SK-N-DZ (cell line): ENCODE measurements around the gene OTOF.

Source experiments
- DNase-seq: peaks from one replicate; pipeline ENCODE4 v3.0.0-alpha.2; 2015; ENCODE audit warnings: low spot score

OTOF gene

DNA sequence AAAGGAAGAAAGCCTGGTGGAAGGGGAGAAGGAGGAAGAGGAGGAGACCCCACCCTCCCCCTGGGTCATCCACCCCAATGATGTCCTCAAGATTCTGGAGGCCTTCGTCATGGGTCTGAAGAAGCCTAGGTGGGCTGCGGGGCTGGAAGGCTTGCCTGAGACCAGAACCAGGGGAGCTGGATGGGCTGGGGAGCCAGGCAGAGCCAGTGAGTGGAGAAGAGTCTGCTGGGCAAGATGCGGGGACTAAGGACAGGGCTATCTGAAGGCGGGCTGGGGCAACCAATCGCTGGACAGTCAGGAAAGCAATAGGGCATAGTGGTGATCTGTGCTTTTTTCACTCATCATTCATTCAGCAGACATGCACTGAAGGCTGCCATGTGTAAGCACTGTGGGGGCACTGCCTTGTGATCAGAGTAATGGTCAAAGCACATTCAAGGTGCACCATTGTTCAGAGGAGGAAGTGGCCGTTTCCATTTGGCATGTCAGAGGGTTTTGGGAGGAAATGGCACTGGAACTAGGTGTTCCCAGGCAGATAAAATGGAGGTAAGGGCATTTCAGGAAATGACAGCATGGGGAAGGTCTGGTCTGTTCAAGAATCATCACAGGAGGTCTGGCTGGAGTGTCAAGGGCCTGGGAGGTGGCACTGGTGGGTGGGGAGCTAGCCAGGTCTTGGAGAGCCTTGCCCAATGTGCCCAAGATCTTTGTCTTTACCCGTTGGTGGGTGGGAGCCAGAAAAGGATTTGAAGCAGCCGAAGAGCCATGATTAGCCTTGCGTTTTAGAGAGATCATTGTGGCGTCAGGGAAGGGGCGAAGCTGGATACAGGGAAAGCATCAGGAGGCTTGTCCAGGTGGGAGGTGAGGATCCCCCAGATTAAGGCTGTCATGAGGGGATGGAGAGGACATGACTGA lies 24.2 kb downstream of the OTOF start:
- no peak for DNase-seq

GRCh38 chr2:26451700-26452099 lies 26.2 kb downstream of the OTOF start:
- DNase-seq = no peak

DNA sequence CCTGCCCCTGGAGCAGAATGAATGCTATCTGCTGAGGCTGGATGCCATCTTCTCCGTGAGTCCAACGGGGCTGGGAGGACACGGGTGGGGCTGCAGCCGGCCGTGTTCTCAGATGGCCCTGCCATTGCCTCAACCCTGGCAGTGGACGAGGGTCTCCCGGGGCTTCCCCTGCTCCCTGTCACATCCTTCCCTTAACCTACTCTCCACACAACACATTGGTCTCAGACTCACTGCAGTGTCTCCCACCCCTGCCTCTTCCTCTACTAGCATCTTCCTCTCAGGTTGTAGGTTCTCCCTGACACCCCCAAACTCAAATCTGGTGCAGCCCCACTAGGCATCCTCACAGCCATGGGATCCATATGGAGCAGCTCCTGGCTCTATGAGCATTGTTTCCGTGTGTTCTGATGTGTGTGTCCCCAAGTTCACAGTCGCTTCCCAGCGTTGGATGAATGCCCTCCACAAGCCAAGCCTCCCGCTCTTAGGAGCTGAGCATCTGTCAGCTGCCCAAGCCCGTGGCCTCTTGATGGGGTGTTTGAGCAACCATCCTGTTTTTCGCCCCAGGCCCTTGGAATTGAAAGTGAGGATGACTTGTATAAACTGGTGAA lies 27.8 kb downstream of the OTOF start:
- DNase-seq = no peak

DNA sequence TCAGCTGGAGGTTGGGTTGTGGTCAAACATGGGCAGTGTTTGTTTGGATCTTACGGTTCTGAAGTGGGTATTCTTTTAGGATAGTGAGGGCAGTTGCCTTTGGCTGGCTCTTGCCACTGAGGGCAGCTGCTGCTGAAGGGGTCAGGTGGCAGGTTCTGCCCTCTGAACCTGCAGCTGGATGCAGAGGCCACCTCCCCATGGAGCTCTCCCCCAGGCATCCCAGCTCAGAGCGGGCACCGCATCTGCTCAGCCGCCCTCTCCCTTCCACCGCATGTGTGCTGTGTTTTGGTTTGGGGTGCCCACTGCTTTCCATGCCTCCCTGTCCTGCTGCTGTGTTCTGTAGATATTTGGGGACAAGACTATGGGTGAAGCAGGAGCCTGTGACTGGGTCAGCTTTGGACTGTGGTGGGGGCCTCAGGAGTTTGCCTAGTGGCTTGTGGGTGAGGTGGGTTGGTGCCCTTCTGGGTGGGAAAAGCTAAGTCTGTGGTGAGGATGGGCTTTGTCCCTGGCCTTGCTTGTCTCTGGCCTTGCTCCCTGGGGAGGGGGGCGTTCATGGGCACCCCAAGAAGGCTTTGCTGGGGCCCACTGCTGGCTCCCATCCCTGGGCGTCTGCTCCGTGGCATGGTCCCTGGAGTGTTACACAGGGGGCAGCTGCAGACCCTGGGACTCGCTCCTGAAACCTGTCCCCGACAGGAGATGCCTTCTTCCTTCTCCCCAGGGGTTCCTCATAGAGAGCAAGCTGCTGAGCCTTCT lies 28.5 kb downstream of the OTOF start:
- no peak for DNase-seq

GRCh38 chr2:26448651-26449050 lies 29.3 kb downstream of the OTOF start:
- no peak for DNase-seq

- DNase-seq = no peak
These were observed 33.7 kb downstream of the OTOF start for GRCh38 chr2:26444236-26444635.

DNA sequence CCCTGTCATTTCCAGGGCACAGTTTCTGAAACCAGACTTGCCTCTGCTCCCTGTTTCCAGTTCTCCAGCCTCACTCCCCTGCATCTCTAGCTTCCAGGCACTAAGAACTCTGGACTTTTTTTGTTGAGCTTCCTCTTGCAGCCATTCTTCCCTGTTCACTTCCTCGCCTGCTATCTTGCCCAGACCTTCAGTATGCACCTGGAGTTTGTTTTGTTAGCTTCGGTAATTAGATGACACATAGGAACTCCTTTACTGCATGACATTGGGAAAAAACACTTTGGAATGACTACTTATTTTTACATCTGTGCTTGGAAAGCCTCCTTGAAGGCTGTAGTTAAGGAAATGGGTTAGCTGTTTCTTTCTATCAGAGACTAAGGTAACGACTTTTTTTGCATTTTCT lies 35.2 kb downstream of the OTOF start:
- no peak for DNase-seq

DNA sequence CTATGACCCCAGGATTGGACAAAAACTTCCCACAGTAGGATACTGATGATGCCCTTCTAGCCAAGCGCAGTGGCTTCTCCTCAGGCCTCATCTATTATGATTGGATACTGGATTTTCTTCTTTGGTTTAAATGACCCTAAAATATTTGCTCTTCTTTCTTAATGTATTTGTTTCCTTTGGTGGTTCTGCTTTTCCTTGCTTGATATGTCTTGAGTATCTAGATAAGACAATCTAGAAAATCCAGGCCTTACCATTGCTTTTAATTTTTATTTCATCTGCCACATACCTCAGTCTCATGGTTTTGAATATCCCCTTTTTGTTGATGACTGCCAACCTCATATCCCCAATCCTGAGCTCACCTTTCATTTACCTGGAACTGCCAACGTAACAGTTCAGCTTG lies 35.6 kb downstream of the OTOF start:
- DNase-seq = no peak

GRCh38 chr2:26438926-26439325 lies 39.0 kb downstream of the OTOF start:
- no peak for DNase-seq

- DNase-seq = no peak
These were observed 39.4 kb downstream of the OTOF start for GRCh38 chr2:26438526-26438925.

DNA sequence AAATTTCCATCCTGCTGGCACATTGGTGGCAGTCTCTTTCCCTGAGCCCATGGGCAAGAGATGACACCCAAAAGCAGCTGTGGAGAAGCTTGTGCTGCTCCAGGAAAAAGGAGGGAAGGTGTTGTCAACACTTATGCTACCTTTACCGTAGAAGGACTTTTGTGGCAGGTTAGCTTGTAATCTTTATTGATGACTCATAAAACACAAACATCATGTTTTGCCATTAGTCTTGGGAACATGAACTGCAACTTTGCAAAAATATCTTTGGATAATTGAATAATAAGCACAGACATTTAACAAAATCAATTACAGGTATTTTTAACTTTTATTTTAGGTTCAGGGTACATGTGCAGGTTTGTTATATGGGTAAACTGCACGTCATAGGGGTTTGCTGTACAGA lies 42.8 kb downstream of the OTOF start:
- DNase-seq = no peak

DNA sequence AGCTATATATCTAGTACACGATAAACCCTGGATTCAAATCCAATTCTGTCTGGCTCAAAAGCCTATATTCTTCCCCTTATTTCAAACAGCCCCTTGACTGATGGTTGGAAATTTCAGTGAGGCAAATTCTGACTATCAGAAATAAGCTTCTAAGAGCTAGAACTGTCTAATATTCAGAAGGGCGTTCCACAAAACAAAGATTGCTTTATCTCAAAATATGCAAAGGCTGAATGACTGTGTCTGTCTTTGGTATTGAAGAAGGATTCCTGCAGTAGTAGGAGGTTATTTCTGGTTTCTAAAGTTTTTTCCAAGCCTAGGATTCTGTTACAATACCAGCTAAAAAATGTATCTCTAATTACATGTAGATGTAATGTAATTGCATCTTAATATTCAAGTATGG lies 45.1 kb downstream of the OTOF start:
- no peak for DNase-seq

GRCh38 chr2:26432363-26432762 lies 45.6 kb downstream of the OTOF start:
- no peak for DNase-seq

DNA sequence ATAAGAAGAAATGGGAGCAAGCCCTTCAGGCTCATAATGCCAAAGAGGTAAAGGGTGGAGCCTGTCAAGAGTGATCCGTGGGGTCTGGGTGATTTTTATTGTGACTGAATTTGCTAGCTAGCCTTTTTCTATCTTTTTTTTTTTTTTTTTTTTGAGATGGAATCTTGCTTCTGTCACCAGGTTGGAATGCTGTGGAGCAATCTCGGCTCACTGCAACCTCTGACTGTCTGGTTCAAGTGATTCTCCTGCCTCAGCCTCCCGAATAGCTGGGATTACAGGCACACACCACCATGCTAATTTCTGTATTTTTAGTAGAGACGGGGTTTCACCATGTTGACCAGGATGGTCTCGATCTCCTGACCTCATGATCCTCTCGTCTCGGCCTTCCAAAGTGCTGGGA lies 47.1 kb downstream of the OTOF start:
- DNase-seq = no peak

DNA sequence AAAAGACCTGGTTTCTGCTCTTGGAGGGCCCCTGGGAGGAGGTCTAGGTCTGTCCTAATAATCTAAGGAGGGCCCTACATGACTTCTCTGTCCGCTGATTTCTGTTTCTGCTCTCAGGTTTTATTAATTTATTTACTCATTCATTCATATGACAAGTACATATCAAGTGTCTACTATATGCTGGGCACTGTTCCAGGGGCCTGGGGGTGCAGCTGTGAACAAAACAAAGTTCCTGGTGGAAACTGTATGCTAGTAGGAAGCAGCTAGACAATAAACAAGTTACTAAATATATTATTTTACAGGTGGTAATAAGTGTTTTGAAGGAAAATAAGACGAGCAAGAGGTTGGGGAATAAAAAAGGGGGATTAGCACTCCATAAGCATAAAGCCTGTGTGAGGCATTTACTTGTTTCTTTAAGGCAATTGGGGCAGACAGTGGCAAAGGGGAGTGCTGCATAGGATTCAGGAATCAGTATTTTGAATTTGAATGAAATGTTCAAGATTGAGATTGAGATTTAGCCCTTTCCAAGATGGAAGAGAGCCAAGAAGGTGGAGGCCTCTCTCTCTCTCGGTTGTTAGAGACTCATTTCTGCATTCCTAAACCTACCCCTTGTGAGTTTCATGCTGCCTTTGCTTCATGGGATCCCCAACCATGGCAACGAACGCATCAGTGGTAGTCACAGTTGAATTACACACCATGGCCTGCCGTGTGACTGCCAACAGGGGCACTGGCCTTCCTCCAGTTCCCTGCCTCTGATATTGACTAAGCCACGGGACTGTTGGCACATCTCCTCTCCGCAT lies 47.9 kb downstream of the OTOF start:
- no peak for DNase-seq

GRCh38 chr2:26428846-26429245 lies 49.1 kb downstream of the OTOF start:
- DNase-seq = no peak

- DNase-seq = no peak
These were observed 53.7 kb downstream of the OTOF start for GRCh38 chr2:26424221-26424620.

DNA sequence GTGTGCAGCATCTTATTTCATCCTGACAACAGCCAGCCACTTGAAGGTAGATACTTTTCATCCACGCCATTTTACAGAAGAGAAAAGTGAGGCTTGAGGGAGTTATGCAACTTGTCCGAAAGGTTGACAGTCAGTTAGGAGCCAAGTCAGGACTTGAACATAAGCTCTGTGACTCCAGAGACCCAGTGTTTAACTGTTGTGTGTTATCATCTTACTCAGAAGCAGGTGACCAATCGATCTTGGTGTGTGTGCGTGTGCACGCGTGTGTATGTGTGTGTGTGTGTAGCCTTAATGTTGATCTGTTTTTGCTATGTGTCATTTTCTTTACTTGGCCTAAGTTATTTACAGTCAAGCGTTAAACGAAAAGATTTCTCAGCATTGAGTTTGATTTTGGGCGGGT lies 54.2 kb downstream of the OTOF start:
- no peak for DNase-seq

DNA sequence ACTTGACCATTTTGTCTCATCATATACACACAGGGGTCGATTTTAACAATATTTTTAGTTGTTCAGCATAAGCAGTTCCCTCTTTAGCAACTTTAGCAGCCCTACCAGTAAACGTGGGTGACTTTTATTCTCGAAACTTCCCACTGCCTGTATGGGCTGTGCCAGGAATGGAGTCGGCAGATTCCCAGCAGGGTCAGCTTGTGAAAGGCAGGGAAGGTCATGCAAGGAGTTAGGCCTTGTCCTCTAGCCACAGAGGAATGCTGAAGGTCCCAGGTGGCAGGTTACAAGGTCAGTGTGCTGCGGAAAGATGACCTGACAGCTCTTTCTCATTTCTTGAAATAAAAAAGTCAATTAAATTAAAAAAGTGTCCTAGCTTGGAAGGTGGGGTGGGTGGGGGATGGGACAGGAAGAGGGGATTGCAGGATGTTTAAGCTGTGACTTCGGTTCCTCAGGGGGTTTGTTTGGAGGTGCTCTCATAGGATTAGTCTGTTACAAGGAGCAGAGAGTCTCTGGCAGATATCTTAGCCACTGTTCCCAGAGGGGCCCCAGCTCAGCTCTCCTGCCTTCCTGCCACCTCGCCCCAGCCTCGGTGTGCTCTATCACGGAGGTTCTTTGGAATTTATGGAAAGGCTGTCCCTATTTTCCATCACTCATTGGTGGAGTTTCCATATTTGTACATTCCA lies 54.8 kb downstream of the OTOF start:
- no peak for DNase-seq

GRCh38 chr2:26421961-26422360 lies 56.0 kb downstream of the OTOF start:
- no peak for DNase-seq

DNA sequence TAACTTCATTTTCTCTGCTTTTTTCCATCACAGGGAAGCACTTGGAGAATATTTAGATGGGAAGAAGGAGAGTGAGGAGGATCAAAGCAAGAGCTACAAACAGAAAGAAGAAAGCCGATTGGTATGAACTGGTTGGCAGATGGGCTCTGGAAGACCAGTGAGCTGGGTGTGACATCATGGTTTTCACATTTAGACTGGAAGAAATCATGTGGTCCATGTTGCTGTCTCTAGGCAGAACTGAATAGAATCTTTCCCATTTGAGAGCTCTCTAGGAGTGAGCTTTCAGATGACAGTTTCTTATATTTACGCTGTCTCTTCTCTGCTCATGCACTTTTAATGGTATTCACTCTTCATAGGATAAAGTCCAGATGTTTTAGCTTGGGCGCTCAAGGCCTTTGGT lies 63.6 kb downstream of the OTOF start:
- DNase-seq = no peak
